T-helper 22 cell (primary cell): ENCODE measurements around the gene GGT7.
A peak's percentile ranks its signal among the peaks of the same experiment; 100 is the strongest.
"Not testable (repeated sequence)": the region's sequence is repeated elsewhere in the genome, so short reads cannot be mapped to it uniquely, and the experiment has no call there.

ENCODE experiments used
- DNase-seq: peaks from one replicate; pipeline ENCODE4 v3.0.0-alpha.2; 2020; ENCODE audit warnings: low read depth

GGT7 gene, protein sequence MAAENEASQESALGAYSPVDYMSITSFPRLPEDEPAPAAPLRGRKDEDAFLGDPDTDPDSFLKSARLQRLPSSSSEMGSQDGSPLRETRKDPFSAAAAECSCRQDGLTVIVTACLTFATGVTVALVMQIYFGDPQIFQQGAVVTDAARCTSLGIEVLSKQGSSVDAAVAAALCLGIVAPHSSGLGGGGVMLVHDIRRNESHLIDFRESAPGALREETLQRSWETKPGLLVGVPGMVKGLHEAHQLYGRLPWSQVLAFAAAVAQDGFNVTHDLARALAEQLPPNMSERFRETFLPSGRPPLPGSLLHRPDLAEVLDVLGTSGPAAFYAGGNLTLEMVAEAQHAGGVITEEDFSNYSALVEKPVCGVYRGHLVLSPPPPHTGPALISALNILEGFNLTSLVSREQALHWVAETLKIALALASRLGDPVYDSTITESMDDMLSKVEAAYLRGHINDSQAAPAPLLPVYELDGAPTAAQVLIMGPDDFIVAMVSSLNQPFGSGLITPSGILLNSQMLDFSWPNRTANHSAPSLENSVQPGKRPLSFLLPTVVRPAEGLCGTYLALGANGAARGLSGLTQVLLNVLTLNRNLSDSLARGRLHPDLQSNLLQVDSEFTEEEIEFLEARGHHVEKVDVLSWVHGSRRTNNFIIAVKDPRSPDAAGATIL

DNA sequence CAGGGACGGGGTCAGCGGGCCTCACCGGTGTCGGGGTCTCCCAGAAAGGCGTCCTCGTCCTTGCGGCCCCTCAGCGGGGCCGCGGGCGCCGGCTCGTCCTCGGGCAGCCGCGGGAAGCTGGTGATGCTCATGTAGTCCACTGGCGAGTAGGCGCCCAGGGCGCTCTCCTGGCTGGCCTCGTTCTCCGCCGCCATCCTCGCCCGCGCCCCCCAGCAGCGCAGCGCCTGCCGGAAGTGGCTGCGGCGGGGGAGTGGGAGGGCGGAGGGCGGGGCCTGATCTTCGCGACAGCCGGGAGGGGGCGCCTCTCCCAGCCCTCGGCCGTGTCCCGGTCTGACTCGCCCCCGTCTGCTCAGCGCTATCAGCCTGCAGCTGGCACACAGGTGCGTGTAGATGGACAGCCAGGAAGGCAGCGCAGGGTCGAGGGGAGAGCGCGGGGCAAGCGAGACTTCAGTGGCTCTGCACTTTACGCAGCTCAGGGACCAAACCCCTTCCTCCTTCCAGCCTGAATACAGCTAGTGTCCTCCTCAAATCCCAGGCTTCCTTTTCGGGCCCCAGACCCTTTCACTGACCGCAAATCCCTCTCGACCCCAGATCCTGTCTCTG, at the start of gene GGT7:
GGT7 (minus strand) TSS at position 235 of the 603 bp plus-strand sequence; CDS start at position 194, 41 bp downstream.
- peak; percentile 76 for DNase-seq

DNA sequence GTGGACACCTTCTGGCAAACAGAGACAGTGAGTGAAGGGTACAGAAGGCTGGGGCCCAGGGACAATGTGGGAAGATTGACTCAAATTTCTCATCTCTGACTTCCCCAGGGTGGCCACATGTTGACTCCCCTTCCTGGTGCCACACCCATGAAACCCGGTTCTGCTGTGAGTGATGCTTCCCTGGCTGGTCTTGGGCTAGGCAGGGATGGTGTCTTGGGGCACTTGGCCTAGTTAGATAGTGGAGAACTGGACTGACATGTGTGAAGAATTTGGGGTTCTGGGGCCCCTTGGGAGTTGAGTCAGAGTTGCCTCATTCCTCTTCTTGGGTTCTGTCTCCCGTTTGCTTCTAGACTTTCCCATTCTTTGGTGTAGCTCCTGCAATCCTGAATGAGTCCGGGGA, 48.8 kb upstream of the GGT7 start:
- DNase-seq = no peak

DNA sequence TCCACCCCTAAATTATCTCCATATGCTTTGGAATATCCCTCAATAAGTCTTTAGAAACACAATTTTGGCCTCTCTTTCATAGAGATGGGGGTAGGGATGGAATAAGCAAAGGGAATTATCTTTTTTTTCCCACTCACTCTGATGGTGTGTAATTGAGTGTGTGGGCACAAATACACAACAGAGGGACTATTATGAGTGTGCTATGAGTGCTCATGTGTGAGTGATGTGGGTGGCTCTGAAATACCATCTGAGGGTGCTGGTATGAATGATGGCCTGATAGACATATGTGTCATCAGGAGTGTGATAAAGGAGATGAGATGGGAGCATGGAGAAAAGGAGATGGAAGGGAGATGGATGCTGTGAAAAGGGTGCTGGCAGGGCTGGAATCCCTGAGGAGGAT, 47.4 kb upstream of the GGT7 start:
- DNase-seq = no peak

DNA sequence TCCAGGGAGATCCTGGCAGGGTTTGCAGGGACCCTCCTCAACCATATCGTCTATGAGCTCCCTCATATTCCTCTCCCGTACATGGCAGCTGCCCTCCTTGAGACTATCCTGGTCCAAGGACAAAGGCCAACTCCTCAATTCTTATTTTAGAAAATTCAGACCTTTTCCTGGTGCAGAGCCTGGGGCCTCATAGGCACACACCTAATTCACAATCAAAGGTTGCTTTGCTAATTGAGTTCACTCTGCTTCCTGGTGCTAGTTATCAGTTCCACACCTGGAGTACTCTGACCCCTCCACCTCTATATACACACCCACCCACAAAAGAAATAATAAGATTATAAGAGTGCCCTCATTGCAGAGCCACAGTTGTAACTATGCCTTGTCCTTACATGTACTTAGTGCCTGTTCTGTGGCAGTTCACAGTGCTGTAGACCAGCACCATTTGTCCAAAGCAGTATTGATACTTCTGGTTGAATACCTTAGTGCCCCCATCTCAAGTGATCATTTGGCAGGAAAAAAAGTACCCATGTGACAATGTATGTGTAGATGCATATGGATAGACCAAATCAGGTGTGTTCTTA, 44.2 kb upstream of the GGT7 start:
- DNase-seq = no peak

DNA sequence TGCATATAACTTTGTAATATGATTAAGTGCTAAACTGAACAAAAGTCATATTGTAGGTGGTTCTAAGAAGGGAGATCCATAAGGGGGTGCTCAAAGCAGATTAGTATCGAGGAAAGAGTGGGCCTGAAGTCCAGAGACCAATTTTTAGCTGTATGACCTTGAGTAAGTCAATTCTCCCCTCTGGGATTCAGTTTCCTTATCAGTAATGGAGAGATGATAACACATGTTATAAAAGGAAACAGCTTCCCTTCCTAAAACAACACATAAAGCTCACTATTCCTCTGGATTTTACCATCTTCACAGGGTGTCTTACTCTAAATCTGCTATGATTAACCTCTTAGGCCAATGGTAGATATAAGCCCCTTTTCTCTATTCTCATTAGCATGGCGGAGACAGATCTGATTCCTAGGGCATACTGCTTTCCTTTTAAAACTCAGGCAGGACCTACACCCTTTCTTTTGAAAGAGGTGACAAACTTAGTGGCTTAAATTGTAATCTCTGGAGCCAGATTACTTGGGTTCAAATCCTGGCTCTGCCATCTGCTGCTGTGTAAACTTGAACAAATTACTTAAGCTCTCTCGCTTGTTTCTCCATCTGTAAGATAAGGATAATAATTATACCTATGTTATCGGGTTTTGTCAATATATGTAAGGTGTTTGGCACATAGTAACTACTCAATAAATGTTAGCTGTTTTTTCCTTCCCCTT, 43.2 kb upstream of the GGT7 start:
- no peak for DNase-seq

DNA sequence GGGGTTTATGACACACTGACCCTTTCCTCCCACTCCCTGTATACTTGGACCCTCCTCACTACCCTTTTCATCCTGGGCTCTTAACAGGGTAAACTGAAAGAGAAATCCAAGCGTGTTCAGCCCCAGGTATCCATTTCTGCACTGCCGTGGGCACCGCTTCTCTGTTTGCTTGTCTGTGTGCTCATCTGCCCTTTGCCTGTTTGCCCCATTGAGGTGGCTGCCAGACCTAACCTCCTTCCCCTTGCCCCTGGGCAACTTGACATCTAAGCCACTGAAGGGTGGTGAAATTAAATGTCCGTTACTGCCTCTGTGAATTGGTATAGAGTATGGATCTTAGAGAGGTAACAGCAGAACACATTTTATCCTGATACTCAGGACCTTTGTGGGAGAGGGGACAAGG, 42.5 kb upstream of the GGT7 start:
- no peak for DNase-seq

DNA sequence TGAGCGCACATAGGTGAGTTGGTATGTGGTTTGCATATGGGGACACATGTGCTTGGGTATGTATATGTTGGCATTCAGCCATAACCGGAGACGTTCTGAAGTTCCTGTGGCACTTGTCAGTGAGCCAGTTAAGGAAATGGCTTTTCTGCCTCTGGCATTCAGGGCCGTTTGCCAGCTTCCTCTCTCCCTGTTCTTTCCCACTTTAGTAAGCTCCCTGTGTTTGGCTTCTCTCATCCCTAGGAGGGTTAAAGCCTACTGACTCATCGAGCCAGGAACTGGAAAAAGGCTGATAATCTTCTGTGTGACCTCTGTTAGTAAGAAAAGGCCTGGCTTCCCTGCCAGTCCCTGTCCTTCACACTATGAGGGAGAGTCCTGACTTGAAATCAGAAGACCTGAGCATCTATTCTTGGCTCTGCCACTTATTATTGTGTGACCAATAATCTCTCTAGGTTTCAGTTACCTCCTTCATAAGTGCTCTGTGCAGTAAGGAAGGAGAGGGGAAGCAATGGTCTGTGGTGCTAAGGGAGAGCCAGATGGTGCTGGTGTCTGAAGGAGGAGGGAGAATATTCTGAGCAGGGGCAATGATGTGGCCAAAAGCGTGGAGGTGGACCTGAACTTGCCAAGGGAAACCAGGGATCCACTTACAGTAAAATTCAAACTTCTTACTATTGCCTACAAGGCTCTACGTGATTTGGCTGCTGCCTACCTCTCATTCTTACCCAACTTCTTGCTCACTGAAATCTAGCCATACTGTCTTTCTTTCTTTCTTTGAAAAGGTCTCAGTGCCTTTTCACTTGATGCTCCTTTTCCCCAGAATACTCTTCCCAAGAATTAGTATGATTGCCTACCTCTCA, 35.2 kb upstream of the GGT7 start:
- no peak for DNase-seq

DNA sequence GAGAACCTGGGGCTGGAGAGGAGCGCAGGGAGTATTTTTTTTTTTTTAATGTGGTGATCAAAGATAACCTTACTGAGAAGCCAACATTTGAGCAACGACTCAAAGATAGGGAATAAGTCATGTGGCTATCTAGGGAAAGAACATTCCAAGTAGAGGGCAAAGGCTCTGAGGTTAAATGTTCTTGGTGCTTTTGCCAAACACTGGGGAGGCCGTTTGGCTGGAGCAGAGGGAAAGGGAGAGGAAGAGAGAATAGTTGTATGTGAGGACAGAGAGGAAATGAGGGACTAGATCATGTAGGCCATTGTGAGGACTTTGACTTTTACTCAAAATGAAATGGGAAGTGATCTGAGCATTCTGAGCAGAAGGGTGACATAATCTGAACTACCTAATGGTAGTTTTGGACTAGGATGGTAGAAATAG, 31.6 kb upstream of the GGT7 start:
- DNase-seq = no peak

DNA sequence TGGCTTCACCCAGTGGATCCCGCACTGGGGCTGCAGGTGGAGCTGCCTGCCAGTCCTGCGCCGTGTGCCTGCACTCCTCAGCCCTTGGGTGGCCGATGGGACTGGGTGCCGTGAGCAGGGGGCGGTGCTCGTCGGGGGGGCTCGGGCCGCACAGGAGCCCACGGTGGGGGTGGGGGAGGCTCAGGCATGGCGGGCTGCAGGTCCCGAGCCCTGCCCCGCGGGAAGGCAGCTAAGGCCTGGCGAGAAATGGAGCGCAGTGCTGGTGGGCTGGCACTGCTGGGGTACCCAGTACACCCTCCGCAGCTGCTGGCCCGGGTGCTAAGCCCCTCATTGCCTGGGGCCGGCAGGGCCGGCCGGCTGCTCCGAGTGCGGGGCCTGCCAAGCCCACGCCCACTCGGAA, 26.1 kb upstream of the GGT7 start:
- not testable (repeated sequence) for DNase-seq

DNA sequence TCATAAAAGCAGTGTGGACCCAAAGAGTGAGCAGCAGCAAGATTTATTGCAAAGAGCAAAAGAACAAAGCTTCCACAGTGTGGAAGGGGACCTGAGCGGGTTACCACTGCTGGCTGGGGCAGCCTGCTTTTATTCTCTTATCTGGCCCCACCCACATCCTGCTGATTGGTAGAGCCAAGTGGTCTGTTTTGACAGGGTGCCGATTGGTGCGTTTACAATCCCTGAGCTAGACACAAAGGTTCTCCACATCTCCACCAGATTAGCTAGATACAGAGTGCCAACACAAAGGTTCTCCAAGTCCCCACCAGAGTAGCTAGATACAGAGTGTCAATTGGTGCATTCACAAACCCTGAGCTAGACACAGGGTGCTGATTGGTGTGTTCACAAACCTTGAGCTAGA, 25.5 kb upstream of the GGT7 start:
- DNase-seq = not testable (repeated sequence)

DNA sequence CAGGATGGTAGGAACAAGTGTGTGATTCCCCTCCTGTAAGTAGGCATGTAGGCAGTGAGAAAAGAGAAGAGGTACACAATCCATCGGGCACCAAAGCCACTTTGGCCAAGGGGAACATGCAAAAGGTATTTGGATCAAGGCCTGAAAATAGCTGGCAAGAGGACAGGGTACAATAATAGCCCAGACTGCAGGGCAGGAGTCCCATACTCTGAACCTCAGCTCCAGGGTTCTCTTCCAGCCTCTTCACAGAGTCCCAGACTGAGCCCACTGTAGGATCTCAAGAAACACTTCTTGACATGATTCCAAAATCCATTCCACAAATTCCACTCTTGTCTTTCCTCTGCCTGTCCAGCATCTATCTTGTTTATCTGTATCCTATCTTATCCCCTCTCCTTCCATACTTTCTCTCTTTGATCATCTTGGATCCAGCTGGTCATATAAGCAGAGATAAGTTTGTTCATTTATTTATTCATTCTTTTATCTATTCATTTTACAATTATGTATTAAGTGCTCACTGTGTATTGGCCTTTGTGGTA, 23.5 kb upstream of the GGT7 start:
- DNase-seq = no peak

DNA sequence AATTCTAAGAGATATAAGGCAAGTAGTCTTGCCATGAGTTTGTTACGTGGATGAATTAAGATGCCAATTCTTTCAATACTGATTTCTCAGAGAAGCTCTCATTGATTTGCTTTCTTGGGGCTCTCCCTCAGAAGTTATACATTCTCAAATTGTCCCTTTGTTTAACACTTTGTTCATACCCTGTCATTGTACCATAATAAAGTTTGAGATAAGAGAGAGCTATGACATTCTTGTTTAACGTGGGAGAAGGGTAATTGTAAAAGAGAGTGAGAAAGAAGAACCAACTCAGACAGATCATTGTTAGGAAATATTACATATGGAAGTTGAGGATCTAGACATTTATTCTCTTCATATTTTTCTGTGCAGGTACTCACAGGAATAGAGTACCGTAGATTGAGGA, 22.8 kb upstream of the GGT7 start:
- no peak for DNase-seq

DNA sequence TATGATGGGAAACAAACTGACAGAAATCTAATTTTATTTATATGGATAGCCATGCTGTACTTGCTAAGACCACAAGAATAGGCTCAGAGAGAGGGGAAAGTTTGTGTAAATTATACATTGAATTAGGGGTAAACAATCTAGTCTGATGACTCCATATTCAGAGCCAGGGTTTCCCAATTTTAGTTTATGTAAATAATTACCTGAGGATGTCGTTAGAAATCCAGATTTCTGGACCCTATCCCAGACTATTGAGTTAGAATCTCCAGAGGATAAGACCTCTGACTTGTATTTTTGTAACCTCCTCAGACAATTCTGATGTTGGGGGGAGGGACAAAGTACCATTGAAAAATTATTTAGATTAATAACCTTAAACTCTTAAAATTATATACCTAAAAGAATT, 22.1 kb upstream of the GGT7 start:
- DNase-seq = no peak

DNA sequence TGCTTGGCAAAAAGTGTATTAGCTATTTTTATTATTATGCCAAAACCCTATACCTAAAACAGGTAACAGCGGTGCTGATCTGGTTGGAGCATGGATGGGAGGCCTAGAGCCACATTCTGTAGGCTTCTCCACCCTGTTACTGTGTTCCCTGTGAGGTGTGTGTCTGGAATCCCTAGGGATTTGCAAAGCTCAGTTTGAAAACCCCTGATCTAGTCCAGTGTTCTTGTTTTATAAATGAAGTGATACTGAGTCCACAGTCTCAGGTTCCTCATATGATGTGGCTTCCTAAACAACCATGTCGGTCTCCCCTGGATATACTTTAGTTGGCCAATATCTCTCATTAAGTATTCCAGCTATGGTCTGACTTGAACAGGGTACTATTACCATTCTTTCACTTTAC, 20.0 kb upstream of the GGT7 start:
- no peak for DNase-seq

DNA sequence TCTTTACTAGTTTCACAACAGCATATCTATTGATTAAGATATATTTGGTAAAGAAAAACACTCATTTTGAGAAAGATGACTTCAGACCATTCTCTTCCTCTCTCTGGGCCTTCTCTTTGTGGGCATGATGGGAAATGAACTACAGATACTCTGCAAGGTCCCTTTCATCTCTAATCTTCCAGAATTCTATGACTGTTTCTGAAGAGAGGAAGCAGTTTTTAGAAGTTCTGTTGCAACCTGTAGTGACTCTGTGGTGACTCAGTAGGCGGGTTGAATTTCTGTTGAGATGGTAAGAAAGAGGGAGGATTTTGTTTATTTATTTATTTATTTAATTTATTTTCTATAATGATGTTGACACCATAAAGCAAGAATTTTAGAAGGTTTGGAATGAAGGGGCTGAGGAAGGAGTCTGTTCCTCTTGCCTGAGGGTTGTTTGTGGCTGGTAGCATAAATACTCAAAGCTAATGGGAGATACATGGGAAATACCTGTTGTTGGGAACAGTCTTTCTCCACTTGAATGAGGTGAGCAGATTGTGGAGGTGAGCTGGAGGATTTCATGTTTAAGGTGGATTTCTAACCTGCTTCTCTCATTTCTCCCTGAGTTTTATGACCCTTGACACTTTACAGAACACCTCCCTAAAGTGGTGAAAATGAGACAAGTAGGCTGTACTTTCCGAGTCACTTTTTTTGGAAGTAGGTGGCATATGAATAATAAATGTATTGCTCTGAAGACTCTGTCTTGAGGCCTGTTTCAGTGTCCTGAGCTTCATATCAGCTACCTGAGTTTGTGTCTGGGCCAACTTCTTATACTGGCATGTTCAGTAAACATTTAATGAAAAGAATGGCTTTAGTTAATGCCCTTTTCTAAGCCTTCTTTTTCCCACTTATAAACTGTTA, 18.8 kb upstream of the GGT7 start:
- DNase-seq = no peak

DNA sequence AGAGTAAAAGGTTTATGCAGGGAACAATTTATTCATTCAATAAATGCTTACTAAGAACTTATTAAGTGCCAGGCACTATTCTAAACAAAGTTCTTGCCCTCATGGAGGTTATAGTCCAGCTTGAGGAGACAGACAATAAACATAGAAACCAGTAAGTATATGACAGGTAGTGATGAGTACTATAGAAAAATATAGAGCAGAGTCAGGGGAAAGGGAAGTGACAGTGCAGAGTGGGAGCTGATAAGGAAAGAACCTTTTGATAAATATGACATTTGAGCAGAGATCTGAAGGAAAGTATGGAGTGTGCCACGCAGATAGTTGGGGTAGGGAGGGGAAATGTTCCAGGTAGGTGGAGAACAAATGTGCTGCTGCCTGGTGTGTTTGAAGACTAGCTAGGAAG, 15.8 kb upstream of the GGT7 start:
- no peak for DNase-seq

DNA sequence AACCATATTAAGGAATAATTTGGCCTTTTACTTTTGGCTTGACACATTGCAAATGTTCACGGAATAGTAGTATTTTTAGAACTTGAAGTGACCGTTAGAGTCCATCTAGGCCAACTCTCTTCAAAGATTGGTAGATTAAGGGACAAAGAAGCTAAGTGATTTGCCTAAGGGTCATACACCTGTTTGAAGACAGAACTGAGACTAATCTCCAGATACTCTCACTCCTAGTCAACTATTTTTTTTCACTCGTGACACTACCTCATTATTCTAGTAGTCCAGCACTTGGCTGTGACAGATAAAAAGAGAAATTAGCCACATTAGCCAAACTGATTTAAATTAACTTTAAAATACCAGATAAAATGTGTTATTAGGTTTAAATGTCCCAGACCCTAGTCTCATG, 14.4 kb upstream of the GGT7 start:
- no peak for DNase-seq

DNA sequence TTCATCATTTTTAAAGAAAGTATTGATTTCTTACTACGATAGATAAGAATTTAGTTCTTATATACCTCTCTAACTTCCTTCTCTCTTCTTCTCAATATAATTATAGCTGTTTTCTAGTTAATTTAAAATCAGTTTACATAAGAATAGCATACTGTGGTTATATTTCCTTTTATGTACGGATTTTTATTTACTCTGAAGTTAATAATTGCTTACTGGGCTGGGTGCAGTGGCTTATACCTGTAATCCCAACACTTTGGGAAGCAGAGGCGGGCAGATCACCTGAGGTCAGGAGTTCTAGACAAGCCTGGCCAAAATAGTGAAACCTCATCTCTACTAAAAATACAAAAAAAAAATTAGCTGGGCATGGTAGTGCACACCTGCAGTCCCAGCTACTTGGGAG, 13.5 kb upstream of the GGT7 start:
- DNase-seq = no peak

DNA sequence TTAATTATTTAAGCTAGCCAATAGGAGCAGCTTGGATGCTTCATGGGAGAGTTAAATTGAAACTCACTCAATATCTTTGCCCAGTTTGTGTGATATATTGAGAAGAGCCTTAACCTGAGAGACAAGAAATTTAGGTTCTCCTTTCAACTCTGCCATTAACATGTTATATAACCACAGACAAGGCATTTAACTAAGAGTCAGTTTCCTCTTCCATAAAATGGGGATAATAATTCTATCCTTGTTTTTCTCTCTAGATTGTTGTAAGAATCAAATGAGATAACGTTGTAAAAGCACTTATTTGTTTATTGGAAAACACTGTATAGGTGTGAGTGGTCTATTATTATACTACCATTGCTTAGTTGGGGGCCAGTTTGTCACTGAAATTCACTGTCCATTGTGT, 11.6 kb upstream of the GGT7 start:
- DNase-seq = no peak

DNA sequence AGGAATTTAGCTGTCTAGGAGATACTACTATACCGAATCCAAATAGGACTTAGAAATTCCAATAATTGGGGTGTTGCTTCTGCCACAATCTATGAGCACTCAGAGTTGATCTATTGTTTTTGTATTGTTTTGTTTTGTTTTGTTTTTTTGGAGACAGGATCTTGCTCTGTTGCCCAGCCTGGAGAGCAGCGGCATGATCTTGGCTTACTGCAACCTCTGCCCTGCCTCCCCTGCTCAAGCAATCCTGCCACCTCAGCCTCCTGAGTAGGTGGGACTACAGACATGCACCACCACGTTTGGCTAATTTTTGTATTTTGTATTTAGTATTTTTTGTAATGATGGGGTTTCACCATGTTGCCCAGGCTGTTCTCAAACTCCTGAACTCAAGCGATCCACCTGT, 11.2 kb upstream of the GGT7 start:
- no peak for DNase-seq
